Measurements from ENCODE around the gene SLC6A3. TPM values are rescaled to one million over a fixed set of nuclear protein-coding genes. Genes with fewer than 3 reads are reported as not detected.
A peak's percentile ranks its signal among the peaks of the same experiment; 100 is the strongest.

The SLC6A3 gene
- total RNA-seq, 1 donor from 2014 or later: not detected

DNA sequence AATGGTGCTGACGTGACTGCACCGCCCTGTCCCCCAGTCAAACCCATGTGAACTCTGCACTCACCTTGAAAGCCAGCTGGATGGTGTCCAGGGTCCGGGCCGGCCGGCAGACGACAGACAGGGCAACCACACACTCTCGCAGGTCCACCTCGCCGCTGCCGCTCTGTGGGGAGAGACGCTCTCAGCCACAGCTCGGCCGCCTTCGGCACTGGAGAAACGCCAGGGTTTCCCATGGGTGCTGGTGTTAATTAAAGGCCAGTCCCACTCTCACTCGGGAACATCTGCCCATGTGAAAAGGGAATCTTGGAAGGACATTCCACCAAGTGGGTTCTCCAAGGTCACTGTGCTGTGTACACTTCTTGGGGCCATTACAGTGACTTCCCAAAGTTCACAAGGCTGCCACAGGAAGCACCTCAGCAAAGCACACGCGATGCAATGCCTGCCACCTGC, 25.5 kb upstream of the SLC6A3 start:
- Histone ChIP-seq H3K4me1 (no peaks in the 10 kb centered on the region), H3K36me3 (peaks cover 46% of the 10 kb centered on the region), H3K4me3 (no peak overlapping the region), H3K9me3 (replicated peaks) (no peaks in the 10 kb centered on the region), H3K27me3 (ENCODE audit: low read depth) (no peaks in the 10 kb centered on the region), H3K27ac (replicated peaks) (no peak overlapping the region)
- TF ChIP-seq, protein P1, sequence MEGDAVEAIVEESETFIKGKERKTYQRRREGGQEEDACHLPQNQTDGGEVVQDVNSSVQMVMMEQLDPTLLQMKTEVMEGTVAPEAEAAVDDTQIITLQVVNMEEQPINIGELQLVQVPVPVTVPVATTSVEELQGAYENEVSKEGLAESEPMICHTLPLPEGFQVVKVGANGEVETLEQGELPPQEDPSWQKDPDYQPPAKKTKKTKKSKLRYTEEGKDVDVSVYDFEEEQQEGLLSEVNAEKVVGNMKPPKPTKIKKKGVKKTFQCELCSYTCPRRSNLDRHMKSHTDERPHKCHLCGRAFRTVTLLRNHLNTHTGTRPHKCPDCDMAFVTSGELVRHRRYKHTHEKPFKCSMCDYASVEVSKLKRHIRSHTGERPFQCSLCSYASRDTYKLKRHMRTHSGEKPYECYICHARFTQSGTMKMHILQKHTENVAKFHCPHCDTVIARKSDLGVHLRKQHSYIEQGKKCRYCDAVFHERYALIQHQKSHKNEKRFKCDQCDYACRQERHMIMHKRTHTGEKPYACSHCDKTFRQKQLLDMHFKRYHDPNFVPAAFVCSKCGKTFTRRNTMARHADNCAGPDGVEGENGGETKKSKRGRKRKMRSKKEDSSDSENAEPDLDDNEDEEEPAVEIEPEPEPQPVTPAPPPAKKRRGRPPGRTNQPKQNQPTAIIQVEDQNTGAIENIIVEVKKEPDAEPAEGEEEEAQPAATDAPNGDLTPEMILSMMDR (IDR thresholded peaks at IDR 0.05; ENCODE audit: borderline replicate concordance): no peak
- intact Hi-C loops (cut with micrococcal nuclease): no loop called here
- no peak for DNase-seq

DNA sequence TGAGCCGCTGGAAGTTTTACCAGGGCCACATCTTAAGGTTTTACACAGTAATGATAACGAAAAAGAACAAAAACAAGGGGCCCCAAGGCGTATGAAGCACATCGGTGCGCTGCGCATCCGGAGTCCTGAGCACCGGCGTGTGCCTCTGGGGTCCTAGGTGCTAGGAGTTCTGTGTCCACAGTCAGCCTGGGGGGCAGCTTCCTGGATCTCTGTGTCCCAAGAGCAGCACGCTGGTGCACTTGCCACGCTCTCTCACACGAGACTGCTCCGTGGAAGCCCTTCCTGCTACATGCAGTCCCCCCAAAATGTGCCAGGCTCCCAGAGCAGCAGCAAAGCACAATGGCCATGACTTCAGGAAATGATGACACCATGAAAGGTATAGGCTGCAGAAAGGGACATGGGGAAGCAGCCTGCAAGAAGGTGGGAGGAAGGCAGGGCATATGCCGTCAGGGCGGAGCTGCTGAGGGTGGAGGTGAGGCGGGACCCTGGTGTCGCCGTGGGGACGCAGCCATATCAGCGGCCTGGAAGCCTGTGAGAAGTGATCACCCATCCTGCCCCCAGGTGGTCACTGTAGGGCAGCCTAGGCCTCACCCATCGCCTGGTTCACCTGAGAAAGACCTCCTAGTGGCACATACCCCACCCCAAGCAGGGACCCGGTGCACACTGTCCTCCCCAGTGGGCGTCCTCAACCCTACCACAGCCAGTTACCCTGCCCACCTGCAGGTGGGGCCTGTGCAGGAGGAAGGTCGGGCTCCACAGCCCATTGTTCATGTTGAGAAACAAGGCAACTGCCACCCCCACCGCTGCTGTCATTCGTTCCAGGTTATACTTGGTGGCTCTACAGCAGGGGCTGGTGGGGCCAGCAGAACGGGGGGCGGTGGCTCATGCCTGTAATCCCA, 23.6 kb upstream of the SLC6A3 start:
- Histone ChIP-seq H3K4me1 (no peaks in the 10 kb centered on the region), H3K4me3 (no peak overlapping the region), H3K27ac (replicated peaks) (no peak overlapping the region), H3K9me3 (replicated peaks) (no peaks in the 10 kb centered on the region), H3K36me3 (peaks cover 39% of the 10 kb centered on the region), H3K27me3 (ENCODE audit: low read depth) (no peaks in the 10 kb centered on the region)
- no peak for DNase-seq
- TF ChIP-seq, protein P1 (IDR thresholded peaks at IDR 0.05; ENCODE audit: borderline replicate concordance): no peak
- intact Hi-C loops (cut with micrococcal nuclease): no loop called here

DNA sequence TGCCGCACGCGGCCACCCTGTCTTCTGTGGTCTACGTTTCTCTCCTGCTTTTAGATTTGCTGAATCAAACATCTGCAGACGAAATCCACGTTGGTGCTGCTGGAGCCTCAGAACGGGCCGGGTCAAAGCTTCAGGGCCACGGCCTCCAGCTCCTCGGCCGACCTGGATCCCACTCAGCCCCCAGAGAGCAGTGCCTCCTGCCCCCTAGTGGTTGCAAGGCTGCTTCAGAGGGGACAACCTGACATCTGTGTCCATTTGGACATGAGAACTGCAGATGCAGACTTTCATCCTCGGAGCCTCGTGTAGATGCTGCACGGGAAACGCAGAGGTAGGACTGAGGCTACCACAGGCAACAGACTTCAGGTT, 23.0 kb upstream of the SLC6A3 start:
- Histone ChIP-seq H3K4me1 (no peaks in the 10 kb centered on the region), H3K4me3 (no peak overlapping the region), H3K36me3 (peaks cover 42% of the 10 kb centered on the region), H3K27ac (replicated peaks) (no peak overlapping the region), H3K9me3 (replicated peaks) (no peaks in the 10 kb centered on the region), H3K27me3 (ENCODE audit: low read depth) (no peaks in the 10 kb centered on the region)
- intact Hi-C loops (cut with micrococcal nuclease): no loop called here
- TF ChIP-seq, protein P1 (IDR thresholded peaks at IDR 0.05; ENCODE audit: borderline replicate concordance): peak; percentile 60
- DNase-seq: no peak

DNA sequence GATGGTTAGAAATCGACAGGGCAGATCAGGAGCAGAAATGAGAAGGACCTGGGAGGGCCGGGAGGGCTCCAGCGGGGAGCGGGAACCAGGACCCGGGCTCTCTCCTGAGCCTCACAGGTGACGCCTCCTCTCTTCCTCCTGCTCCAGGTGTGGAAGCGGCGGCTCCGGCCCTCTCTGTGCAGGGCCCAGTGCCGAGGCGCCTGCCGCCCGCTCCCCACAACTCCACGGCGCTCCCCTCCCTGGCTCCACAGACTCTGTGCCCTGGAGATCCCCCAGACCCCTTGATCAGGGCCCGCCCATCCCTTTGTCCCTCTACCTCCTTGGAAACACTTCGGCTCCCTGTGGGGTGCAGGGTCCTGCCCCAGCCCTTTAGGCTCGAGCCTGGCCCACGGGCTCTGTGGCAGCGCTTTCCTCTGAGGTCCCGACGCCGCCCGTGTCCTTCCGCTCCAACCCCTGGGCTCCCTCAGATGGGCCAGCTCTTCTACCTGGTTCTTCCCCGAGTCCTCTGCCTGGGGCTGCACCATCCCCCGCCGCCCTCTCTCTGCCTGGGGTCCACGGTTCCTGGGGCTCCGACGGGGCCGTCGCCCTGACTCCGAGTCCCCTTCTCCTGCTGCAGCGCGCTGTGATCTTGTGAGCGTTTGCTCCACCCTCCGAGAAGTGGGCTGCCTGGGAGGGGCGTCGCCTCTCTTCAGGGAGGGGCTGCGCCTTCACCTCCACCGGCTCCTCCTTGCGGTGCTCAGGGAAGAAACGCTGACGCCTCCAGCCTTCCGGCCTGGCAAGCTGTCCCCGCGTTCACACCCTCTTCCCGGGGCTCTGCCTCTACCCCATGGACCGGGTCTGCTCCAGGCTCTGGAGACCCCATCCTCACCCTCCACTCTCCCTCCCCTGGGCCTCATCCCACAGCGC, 22.4 kb upstream of the SLC6A3 start:
- H3K27me3 ChIP-seq (ENCODE audit: low read depth): no peaks in the 10 kb centered on the region
- TF ChIP-seq, protein P1 (IDR thresholded peaks at IDR 0.05; ENCODE audit: borderline replicate concordance): no peak
- intact Hi-C loops (cut with micrococcal nuclease): no loop called here
- no peak for DNase-seq
- H3K9me3 ChIP-seq (replicated peaks): no peaks in the 10 kb centered on the region
- H3K27ac ChIP-seq (replicated peaks): no peak overlapping the region
- H3K4me1 ChIP-seq: no peaks in the 10 kb centered on the region
- H3K36me3 ChIP-seq: peaks cover 45% of the 10 kb centered on the region
- H3K4me3 ChIP-seq: no peak overlapping the region

DNA sequence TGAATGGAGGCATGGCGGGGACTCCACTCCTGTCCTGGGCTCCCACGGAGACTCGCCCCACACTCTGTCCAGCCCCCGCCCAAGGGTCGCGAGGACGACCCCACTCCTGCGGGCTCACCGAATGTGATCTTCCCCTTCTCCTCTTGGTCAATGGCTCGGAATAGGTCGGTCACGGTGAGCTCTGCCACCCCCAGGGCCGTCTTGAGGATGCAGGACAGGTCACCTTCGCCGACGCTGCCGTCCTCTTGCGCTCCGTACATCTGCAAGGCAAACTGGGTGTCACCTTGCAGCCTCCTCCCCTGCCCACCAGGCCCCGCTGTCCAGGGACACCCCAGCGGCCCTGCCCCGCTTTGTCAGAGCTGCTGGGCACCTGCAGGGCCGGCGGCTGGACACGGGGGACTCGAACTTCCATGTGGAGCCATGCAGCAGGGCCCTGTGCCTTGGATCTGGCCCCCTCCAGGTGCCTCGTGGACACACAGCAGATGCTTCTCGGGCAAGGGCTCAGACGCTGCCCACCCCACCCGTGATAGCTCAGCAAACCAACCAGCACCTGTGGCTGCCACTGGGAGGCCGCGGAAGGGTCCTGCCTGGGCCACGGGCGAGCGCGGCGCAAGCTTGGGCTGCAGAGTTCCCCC, 21.5 kb upstream of the SLC6A3 start:
- Histone ChIP-seq H3K4me1 (no peaks in the 10 kb centered on the region), H3K27ac (replicated peaks) (no peak overlapping the region), H3K27me3 (ENCODE audit: low read depth) (no peaks in the 10 kb centered on the region), H3K9me3 (replicated peaks) (no peaks in the 10 kb centered on the region), H3K36me3 (peaks cover 54% of the 10 kb centered on the region), H3K4me3 (no peak overlapping the region)
- DNase-seq: no peak
- intact Hi-C loops (cut with micrococcal nuclease): no loop called here
- TF ChIP-seq, protein P1 (IDR thresholded peaks at IDR 0.05; ENCODE audit: borderline replicate concordance): no peak
